H9 (cell line): ENCODE measurements around the gene AGTPBP1. TPM values are rescaled to one million over a fixed set of nuclear protein-coding genes. Genes with fewer than 3 reads are reported as not detected.

Source experiments
- DNase-seq: peaks from one replicate; pipeline ENCODE4 v3.0.0-alpha.2; 2017
- H2AFZ ChIP-seq: one replicate; pipeline ENCODE4 v1.6.1; 2013; ENCODE audit warnings: mild to moderate bottlenecking, low read length, control low read depth, moderate library complexity
- H2AK5ac ChIP-seq: 2 replicates; pipeline ENCODE4 v1.6.1; 2013; ENCODE audit warnings: low read length, control low read depth, mixed read lengths; ENCODE audit not compliant: insufficient read length
- H2BK120ac ChIP-seq: one replicate; pipeline ENCODE4 v1.6.1; 2013; ENCODE audit warnings: low read depth, mild to moderate bottlenecking, low read length, control low read depth, inconsistent platforms; ENCODE audit not compliant: poor library complexity, severe bottlenecking
- H2BK12ac ChIP-seq: 2 replicates; pipeline ENCODE4 v1.6.1; 2013; ENCODE audit warnings: low read length, control low read depth, mixed read lengths, low read depth; ENCODE audit not compliant: insufficient read length
- H2BK15ac ChIP-seq: 2 replicates; pipeline ENCODE4 v1.6.1; 2013; ENCODE audit warnings: low read depth, low read length, control low read depth
- H2BK20ac ChIP-seq: one replicate; pipeline ENCODE4 v1.6.1; 2013; ENCODE audit warnings: low read depth, mild to moderate bottlenecking, low read length, control low read depth, inconsistent platforms; ENCODE audit not compliant: poor library complexity, severe bottlenecking
- H2BK5ac ChIP-seq: 2 replicates; pipeline ENCODE4 v1.6.1; 2013; ENCODE audit warnings: low read length, control low read depth, mixed read lengths; ENCODE audit not compliant: insufficient read length
- H3K14ac ChIP-seq: 2 replicates; pipeline ENCODE4 v1.6.1; 2013; ENCODE audit warnings: low read length, control low read depth; ENCODE audit not compliant: insufficient read depth
- H3K18ac ChIP-seq: 2 replicates; pipeline ENCODE4 v1.6.1; 2013; ENCODE audit warnings: low read depth, mild to moderate bottlenecking, mixed read lengths, low read length, control low read depth; ENCODE audit not compliant: insufficient read length
- H3K23ac ChIP-seq: 2 replicates; pipeline ENCODE4 v1.6.1; 2013; ENCODE audit warnings: low read length, control low read depth, mixed read lengths, low read depth; ENCODE audit not compliant: insufficient read length
- H3K23me2 ChIP-seq: 2 replicates; pipeline ENCODE4 v1.6.1; 2013; ENCODE audit warnings: low read depth, mild to moderate bottlenecking, mixed read lengths, low read length, control low read depth; ENCODE audit not compliant: insufficient read length, poor library complexity, severe bottlenecking
- H3K27ac ChIP-seq: 2 replicates; pipeline ENCODE4 v1.5.1; 2013; ENCODE audit warnings: low read length, control low read depth, mixed read lengths, low read depth; ENCODE audit not compliant: insufficient read length
- H3K27me3 ChIP-seq: 2 replicates; pipeline ENCODE4 v1.6.1; 2013; ENCODE audit warnings: low read length, control low read depth, inconsistent platforms; ENCODE audit not compliant: insufficient read depth
- H3K4ac ChIP-seq: 2 replicates; pipeline ENCODE4 v1.6.1; 2013; ENCODE audit warnings: low read depth, mild to moderate bottlenecking, control low read depth, inconsistent platforms, low read length, moderate library complexity
- H3K4me1 ChIP-seq: 2 replicates; pipeline ENCODE4 v1.6.1; 2013; ENCODE audit warnings: low read length, control low read depth, inconsistent platforms; ENCODE audit not compliant: insufficient read depth
- H3K4me2 ChIP-seq: 2 replicates; pipeline ENCODE4 v1.6.1; 2013; ENCODE audit warnings: low read length, control low read depth, mixed read lengths; ENCODE audit not compliant: insufficient read length, insufficient read depth
- H3K56ac ChIP-seq: 2 replicates; pipeline ENCODE4 v1.6.1; 2013; ENCODE audit warnings: low read depth, mild to moderate bottlenecking, mixed read lengths, low read length, control low read depth; ENCODE audit not compliant: insufficient read length
- H3K79me1 ChIP-seq: 2 replicates; pipeline ENCODE4 v1.6.1; 2013; ENCODE audit warnings: low read depth, mild to moderate bottlenecking, moderate library complexity, low read length, control low read depth, inconsistent platforms; ENCODE audit not compliant: insufficient read depth, poor library complexity, severe bottlenecking
- H3K79me2 ChIP-seq: 2 replicates; pipeline ENCODE4 v1.6.1; 2013; ENCODE audit warnings: low read length, control low read depth, inconsistent platforms; ENCODE audit not compliant: insufficient read depth
- H3K9ac ChIP-seq: 2 replicates; pipeline ENCODE4 v1.6.1; 2013; ENCODE audit warnings: low read length, control low read depth, mixed read lengths; ENCODE audit not compliant: insufficient read length; ENCODE audit errors: extremely low read depth
- H3K9me3 ChIP-seq: one replicate; pipeline ENCODE4 v1.6.1; 2013; ENCODE audit warnings: low read depth, low read length, inconsistent platforms; ENCODE audit not compliant: control insufficient read depth
- H3T11ph ChIP-seq: one replicate; pipeline ENCODE4 v1.6.1; 2013; ENCODE audit warnings: mild to moderate bottlenecking, low read length, control low read depth, inconsistent platforms
- H4K20me1 ChIP-seq: one replicate; pipeline ENCODE4 v1.6.1; 2013; ENCODE audit not compliant: control insufficient read depth, insufficient read length, insufficient read depth
- H4K5ac ChIP-seq: 2 replicates; pipeline ENCODE4 v1.6.1; 2013; ENCODE audit warnings: low read depth, mild to moderate bottlenecking, mixed read lengths, low read length, control low read depth; ENCODE audit not compliant: insufficient read length
- H4K8ac ChIP-seq: replicated peaks from 2 replicates; pipeline ENCODE4 v1.6.1; 2013; ENCODE audit warnings: low read length, control low read depth, mixed read lengths, low read depth; ENCODE audit not compliant: insufficient read length
- H4K91ac ChIP-seq: 2 replicates; pipeline ENCODE4 v1.6.1; 2013; ENCODE audit warnings: low read depth, mild to moderate bottlenecking, moderate library complexity, mixed read lengths, low read length, control low read depth; ENCODE audit not compliant: insufficient read length
- H3K27ac Mint-ChIP-seq, 3 experiments: 2 replicates in 2 of 3; 3 replicates in 1 of 3; pipeline ENCODE4 v1.8.0; 2020 to 2021; ENCODE audit warnings: mixed read lengths in 3 of 3, mild to moderate bottlenecking in 1 of 3, moderate library complexity in 1 of 3
- H3K27me3 Mint-ChIP-seq: 2 replicates; pipeline ENCODE4 v1.8.0; 2021; ENCODE audit warnings: low read depth, mild to moderate bottlenecking, moderate library complexity, mixed read lengths
- H3K36me3 Mint-ChIP-seq, 3 experiments: 2 replicates in 2 of 3; 3 replicates in 1 of 3; pipeline ENCODE4 v1.8.0; 2020 to 2021; ENCODE audit warnings: low read depth in 3 of 3, mixed read lengths in 3 of 3; ENCODE audit not compliant: insufficient read depth in 1 of 3
- H3K4me1 Mint-ChIP-seq, 2 experiments: 2 replicates each; pipeline ENCODE4 v1.8.0; 2020; ENCODE audit warnings: mixed read lengths in 2 of 2
- H3K4me3 Mint-ChIP-seq, 2 experiments: 2 replicates in 1 of 2; 3 replicates in 1 of 2; pipeline ENCODE4 v1.8.0; 2020 to 2021; ENCODE audit warnings: mild to moderate bottlenecking in 2 of 2, mixed read lengths in 2 of 2, moderate library complexity in 1 of 2
- H3K9me3 Mint-ChIP-seq, 2 experiments: 2 replicates in 1 of 2; 3 replicates in 1 of 2; pipeline ENCODE4 v1.8.0; 2020; ENCODE audit warnings: mild to moderate bottlenecking in 2 of 2, mixed read lengths in 2 of 2, moderate library complexity in 1 of 2
- WGBS: extraction: QIAGEN DNeasy Blood & Tissue Kit; methylation state at CpG from one replicate; pipeline ENCODE4 v1.1.7; 2013; ENCODE audit warnings: missing lambda C conversion rate, low lambda C conversion rate, mixed read lengths; ENCODE audit not compliant: insufficient read length; ENCODE audit errors: extremely low coverage; 5-methylcytosine and 5-hydroxymethylcytosine counted together
- total RNA-seq: library from RNA; stranded (reverse); gene quantifications from 2 replicates; pipeline ENCODE4 v1.2.1, GENCODE V29; 2021
- TF ChIP-seq, protein P1 (sequence below): fragments of 200-600 bp; sonication (generic); conservative IDR thresholded peaks from 3 replicates; pipeline ENCODE4 v1.8.0; 2021; ENCODE audit warnings: antibody characterized with exemption, mild to moderate bottlenecking

The AGTPBP1 gene
- total RNA-seq, 1 experiment from 2014 or later = 53.1 TPM

DNA sequence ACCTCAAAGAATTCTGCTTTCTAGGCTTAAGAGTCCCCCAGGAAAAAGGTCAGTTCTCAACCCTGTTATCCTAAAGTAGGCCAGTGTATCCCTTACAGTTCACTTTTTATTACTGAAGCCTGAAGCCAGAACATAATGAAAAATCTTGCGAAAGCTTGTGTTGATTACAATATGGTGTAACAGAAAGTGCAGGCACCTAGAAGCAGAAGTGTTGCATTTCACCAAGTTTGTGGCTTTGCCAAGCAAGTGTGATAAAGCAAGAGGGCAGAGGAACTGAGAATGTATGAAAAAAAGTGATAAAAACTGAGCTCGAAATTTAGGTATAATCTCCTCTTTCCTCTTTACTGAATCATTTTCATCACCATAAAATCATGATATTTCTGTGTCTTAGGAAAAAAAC, 26.2 kb downstream of the AGTPBP1 start:
- no peak overlapping the region for H2BK20ac ChIP-seq
- H2BK15ac ChIP-seq = no peak overlapping the region
- no peak overlapping the region for H2AK5ac ChIP-seq
- no peaks in the 10 kb centered on the region for H3K9me3 ChIP-seq
- H3K14ac ChIP-seq = no peak overlapping the region
- H4K5ac ChIP-seq = no peak overlapping the region
- no peaks in the 10 kb centered on the region for H3K4me1 ChIP-seq
- no peaks in the 10 kb centered on the region; the same call in 1 of the 2 replicates for H3K79me2 ChIP-seq
- WGBS = no CpG with 5 or more reads among the region's 2 CpGs
- no peak overlapping the region for H3K23ac ChIP-seq
- H4K20me1 ChIP-seq = no peaks in the 10 kb centered on the region
- no peak overlapping the region for H3K18ac ChIP-seq
- TF ChIP-seq, protein P1, sequence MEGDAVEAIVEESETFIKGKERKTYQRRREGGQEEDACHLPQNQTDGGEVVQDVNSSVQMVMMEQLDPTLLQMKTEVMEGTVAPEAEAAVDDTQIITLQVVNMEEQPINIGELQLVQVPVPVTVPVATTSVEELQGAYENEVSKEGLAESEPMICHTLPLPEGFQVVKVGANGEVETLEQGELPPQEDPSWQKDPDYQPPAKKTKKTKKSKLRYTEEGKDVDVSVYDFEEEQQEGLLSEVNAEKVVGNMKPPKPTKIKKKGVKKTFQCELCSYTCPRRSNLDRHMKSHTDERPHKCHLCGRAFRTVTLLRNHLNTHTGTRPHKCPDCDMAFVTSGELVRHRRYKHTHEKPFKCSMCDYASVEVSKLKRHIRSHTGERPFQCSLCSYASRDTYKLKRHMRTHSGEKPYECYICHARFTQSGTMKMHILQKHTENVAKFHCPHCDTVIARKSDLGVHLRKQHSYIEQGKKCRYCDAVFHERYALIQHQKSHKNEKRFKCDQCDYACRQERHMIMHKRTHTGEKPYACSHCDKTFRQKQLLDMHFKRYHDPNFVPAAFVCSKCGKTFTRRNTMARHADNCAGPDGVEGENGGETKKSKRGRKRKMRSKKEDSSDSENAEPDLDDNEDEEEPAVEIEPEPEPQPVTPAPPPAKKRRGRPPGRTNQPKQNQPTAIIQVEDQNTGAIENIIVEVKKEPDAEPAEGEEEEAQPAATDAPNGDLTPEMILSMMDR = no peak
- no peak overlapping the region for H4K91ac ChIP-seq
- Mint-ChIP-seq H3K4me1 (peaks cover 11% of the 10 kb centered on the region in 2 experiments), H3K36me3 (peaks cover 2 to 14% (median 9%) of the 10 kb centered on the region in 3 experiments; a peak in 5 of 7 replicates), H3K27ac (peak overlapping the region in 2 of 3 experiments; percentile 27 to 28; a peak in 2 of 7 replicates), H3K27me3 (no peaks in the 10 kb centered on the region), H3K9me3 (peaks cover 0 to 7% of the 10 kb centered on the region in 2 experiments; a peak in 3 of 5 replicates), H3K4me3 (no peak overlapping the region)
- H2BK5ac ChIP-seq = no peak overlapping the region
- DNase-seq = no peak
- H3K4ac ChIP-seq = no peak overlapping the region
- no peak overlapping the region for H2AFZ ChIP-seq
- no peaks in the 10 kb centered on the region for H3K27me3 ChIP-seq
- no peak overlapping the region for H3K9ac ChIP-seq
- H3K4me2 ChIP-seq = no peak overlapping the region
- no peak overlapping the region for H3K56ac ChIP-seq
- H3T11ph ChIP-seq = no peak overlapping the region
- no peak overlapping the region for H2BK12ac ChIP-seq
- H2BK120ac ChIP-seq = no peak overlapping the region
- peaks cover 5% of the 10 kb centered on the region for H3K79me1 ChIP-seq
- no peak overlapping the region for H4K8ac ChIP-seq
- H3K27ac ChIP-seq = no peak overlapping the region
- no peaks in the 10 kb centered on the region for H3K23me2 ChIP-seq
